Endothelial cell of umbilical vein (primary cell): ENCODE data around the gene SCLT1. TPM values are rescaled to one million over a fixed set of nuclear protein-coding genes. Genes with fewer than 3 reads are reported as not detected.

Experiments
- BruUV-seq: library from RNA; stranded (reverse); fragments of 400-500 nt; replicated peaks from 2 replicates; lab custom pipeline; 2021; lab: Mats Ljungman, UMichigan
- CTCF ChIA-PET: fragments of 300-600, 350-600 bp; sonication (Branson Sonifier 250); formaldehyde crosslinking; loops from one replicate; lab custom pipeline; 2021; ENCODE audit warnings: antibody characterized with exemption, inconsistent platforms; lab: Charles Lee
- POLR2A ChIA-PET: fragments of 300-600, 350-600 bp; sonication (Branson Sonifier 250); formaldehyde crosslinking; loops from one replicate; lab custom pipeline; 2021; ENCODE audit warnings: antibody characterized with exemption, inconsistent platforms; lab: Charles Lee
- DNase-seq: peaks from one replicate; pipeline ENCODE4 v3.0.0-alpha.2; 2011; ENCODE audit warnings: low read depth, low spot score
- FAIRE-seq: peaks from 2 replicates; lab custom pipeline; 2011; peaks lifted over from hg19 to GRCh38; lab: Jason Lieb, UNC
- H2AFZ ChIP-seq: 2 replicates; pipeline ENCODE4 v1.6.0; 2012; ENCODE audit warnings: low read depth, low read length, control low read depth, inconsistent platforms
- H3K27ac ChIP-seq: 2 replicates; pipeline ENCODE4 v1.5.1; 2011; ENCODE audit warnings: low read depth, mild to moderate bottlenecking, control low read depth, low read length, moderate library complexity; ENCODE audit not compliant: insufficient read depth
- H3K27me3 ChIP-seq, 2 experiments: 2 replicates each; pipeline versions ENCODE4 v1.6.0 to v1.6.1; 2011; ENCODE audit warnings: low read length in 2 of 2, mixed read lengths in 1 of 2; ENCODE audit not compliant: control insufficient read depth in 2 of 2, insufficient read depth in 2 of 2
- H3K36me3 ChIP-seq, 2 experiments: 2 replicates in 1 of 2; 3 replicates in 1 of 2; pipeline ENCODE4 v1.5.1; 2011; ENCODE audit warnings: low read length in 2 of 2, mild to moderate bottlenecking in 1 of 2, moderate library complexity in 1 of 2; ENCODE audit not compliant: control insufficient read depth in 2 of 2, insufficient read depth in 2 of 2; ENCODE audit errors: extremely low read depth in 1 of 2
- H3K4me1 ChIP-seq: 3 replicates; pipeline ENCODE4 v1.5.1; 2011; ENCODE audit warnings: mild to moderate bottlenecking, low read length; ENCODE audit not compliant: control insufficient read depth, insufficient read depth; ENCODE audit errors: extremely low read depth
- H3K4me2 ChIP-seq: 2 replicates; pipeline ENCODE4 v1.6.1; 2011; ENCODE audit warnings: low read length, control low read depth, mixed read lengths; ENCODE audit not compliant: insufficient read depth
- H3K4me3 ChIP-seq, 3 experiments: fragments of 200-600 bp in 1 of 3; sonication (generic), shearing (Covaris generic) in 1 of 3; replicated peaks in 1 of 3; 2 replicates each; pipeline ENCODE4 v1.5.1; 2011 to 2016; ENCODE audit warnings: control low read depth in 3 of 3, low read length in 3 of 3, mild to moderate bottlenecking in 2 of 3, inconsistent platforms in 1 of 3, low read depth in 1 of 3, moderate library complexity in 1 of 3; ENCODE audit not compliant: insufficient read depth in 1 of 3
- H3K79me2 ChIP-seq: 2 replicates; pipeline ENCODE4 v1.6.0; 2012; ENCODE audit warnings: low read length, inconsistent platforms; ENCODE audit not compliant: control insufficient read depth, insufficient read depth
- H3K9ac ChIP-seq: replicated peaks from 2 replicates; pipeline ENCODE3; 2011; ENCODE audit warnings: low read length, control low read depth; ENCODE audit not compliant: insufficient read depth; ENCODE audit errors: extremely low read depth
- H3K9me1 ChIP-seq: replicated peaks from 3 replicates; pipeline ENCODE4 v1.6.0; 2011; ENCODE audit warnings: mild to moderate bottlenecking, low read length; ENCODE audit not compliant: control insufficient read depth, insufficient read depth; ENCODE audit errors: extremely low read depth
- H3K9me3 ChIP-seq: replicated peaks from 2 replicates; pipeline ENCODE4 v1.5.1; 2012; ENCODE audit warnings: low read length, inconsistent platforms; ENCODE audit not compliant: control insufficient read depth, insufficient read depth
- H4K20me1 ChIP-seq: replicated peaks from 2 replicates; pipeline ENCODE3; 2011; ENCODE audit warnings: mild to moderate bottlenecking, low read length; ENCODE audit not compliant: control insufficient read depth, insufficient read depth; ENCODE audit errors: extremely low read depth
- EZH2 ChIP-seq: IDR thresholded peaks from 2 replicates; pipeline ENCODE4 v1.6.1; 2012; ENCODE audit warnings: borderline replicate concordance, low read depth, mild to moderate bottlenecking, moderate library complexity, low read length, inconsistent platforms; ENCODE audit not compliant: severe bottlenecking
- FOS ChIP-seq: IDR thresholded peaks from 2 replicates; pipeline ENCODE4 v1.6.1; 2011; ENCODE audit warnings: mild to moderate bottlenecking, low read length, moderate library complexity, borderline replicate concordance; ENCODE audit not compliant: insufficient read depth
- GATA2 ChIP-seq: IDR thresholded peaks from 2 replicates; pipeline ENCODE4 v1.7.0; 2011; ENCODE audit warnings: low read depth, mild to moderate bottlenecking, moderate library complexity, mixed read lengths, low read length; ENCODE audit not compliant: insufficient read length, insufficient read depth
- JUN ChIP-seq: IDR thresholded peaks from 2 replicates; pipeline ENCODE4 v1.6.1; 2011; ENCODE audit warnings: borderline replicate concordance, low read depth; ENCODE audit not compliant: insufficient read length, insufficient read depth
- MYC ChIP-seq: IDR thresholded peaks from one replicate; pipeline ENCODE4 v1.6.1; 2011; ENCODE audit warnings: mild to moderate bottlenecking, low read depth, low read length
- POLR2A ChIP-seq: IDR thresholded peaks from 2 replicates; pipeline ENCODE4 v1.6.1; 2012; ENCODE audit warnings: low read depth, mild to moderate bottlenecking, control low read depth, low read length
- POLR2AphosphoS5 ChIP-seq: IDR thresholded peaks from 2 replicates; pipeline ENCODE4 v1.6.1; 2012; ENCODE audit warnings: low read depth, mild to moderate bottlenecking, control low read depth, low read length, moderate library complexity; ENCODE audit not compliant: insufficient read depth
- dilution Hi-C: fragments of 300-500 bp; cut with MboI; formaldehyde crosslinking; loops from one replicate; pipeline ENCODE4 v1.15.0; 2019; ENCODE audit warnings: low sequenced_read_pairs; ENCODE audit not compliant: extremely low pct_ligation_motif_present
- intact Hi-C: fragments of 100-400 bp; cut with micrococcal nuclease; formaldehyde crosslinking; loops from one replicate; pipeline ENCODE4 v1.10.0; 2022
- polyA plus RNA-seq, 4 experiments: library from polyadenylated mRNA; depleted of rRNA in 3 of 4; stranded (reverse) in 3 of 4; unstranded in 1 of 4; fragments of >200 nt; gene quantifications; 2 replicates each; pipeline versions ENCODE4 v1.2.1 to v1.2.3, GENCODE V29; 2011 to 2012; ENCODE audit warnings: missing spikeins in 1 of 4
- total RNA-seq: library from RNA; stranded (reverse); gene quantifications from 2 replicates; pipeline ENCODE4 v1.2.3, GENCODE V29; 2021
- TF ChIP-seq, protein P1 (sequence below): IDR thresholded peaks from 2 replicates; pipeline ENCODE4 v1.6.1; 2011; ENCODE audit not compliant: insufficient read depth, insufficient read length
- TF ChIP-seq, protein P2 (sequence below), 2 donors: IDR thresholded peaks; 1 replicate in 1 of 2; 2 replicates in 1 of 2; pipeline ENCODE4 v1.5.1; 2011; ENCODE audit warnings: low read length in 2 of 2, mild to moderate bottlenecking in 2 of 2, moderate library complexity in 2 of 2, control low read depth in 1 of 2, inconsistent platforms in 1 of 2, low read depth in 1 of 2; ENCODE audit not compliant: insufficient read depth in 1 of 2; ENCODE audit errors: extremely low read depth in 1 of 2

The SCLT1 gene
- total and polyA plus RNA-seq, 2 donors (not counting 3 experiments of a cell fraction or from before 2014, with no cell fraction given), result 3.2 to 14.0 TPM

DNA sequence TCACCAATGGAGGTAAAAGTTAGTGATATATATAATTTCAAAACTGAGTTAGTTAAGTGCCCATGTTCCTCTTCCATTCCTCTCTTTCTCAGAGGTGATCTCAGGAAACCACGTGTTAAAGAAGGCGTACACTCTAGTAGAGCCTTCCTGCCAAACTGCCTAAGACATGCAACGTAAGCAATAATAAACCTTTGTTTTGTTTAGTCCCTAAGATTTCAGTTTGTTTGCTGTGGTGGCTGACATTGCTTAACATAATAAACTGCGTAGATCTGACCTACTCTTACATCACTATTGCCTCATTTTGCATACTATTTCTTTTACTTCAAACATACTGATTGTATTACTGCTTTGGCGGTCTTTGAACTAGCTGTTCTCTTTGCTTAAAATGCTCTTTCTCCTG, 184.6 kb downstream of the SCLT1 start:
- intact Hi-C loops, result no loop called here
- no peak for FAIRE-seq

DNA sequence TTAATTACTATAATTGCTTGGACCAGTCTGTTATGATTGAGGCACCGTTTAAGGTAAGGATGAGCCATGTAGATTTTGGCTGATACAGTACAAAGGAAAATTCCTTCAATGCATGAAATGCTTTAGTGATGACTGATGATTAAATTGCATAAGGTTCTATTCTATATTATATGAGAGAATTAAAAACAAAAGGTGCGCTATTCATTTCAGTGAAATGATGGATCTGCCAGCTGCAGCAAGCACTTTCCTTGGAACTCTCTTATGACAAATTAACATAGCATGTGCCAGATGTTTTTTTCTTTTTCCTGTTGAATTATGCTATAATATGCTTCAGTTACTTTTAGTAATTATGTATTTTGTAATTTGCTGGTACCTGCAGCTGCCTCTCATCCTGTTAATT, 185.4 kb downstream of the SCLT1 start:
- Histone ChIP-seq H3K4me3 (no peak overlapping the region), H3K9me1 (no peaks in the 10 kb centered on the region), H3K79me2 (no peaks in the 10 kb centered on the region), H3K36me3 (no peaks in the 10 kb centered on the region), H3K27ac (no peak overlapping the region), H3K4me1 (no peaks in the 10 kb centered on the region), H3K9ac (no peak overlapping the region), H4K20me1 (no peaks in the 10 kb centered on the region), H3K4me2 (no peak overlapping the region), H2AFZ (no peak overlapping the region), H3K27me3 (no peaks in the 10 kb centered on the region), H3K9me3 (no peaks in the 10 kb centered on the region)
- no peak for FAIRE-seq
- ChIA-PET POLR2A (no interaction called here), CTCF (no interaction called here)
- TF ChIP-seq MYC, result no peak
- TF ChIP-seq POLR2A, result no peak
- no peak for TF ChIP-seq GATA2
- TF ChIP-seq EZH2, result no peak
- TF ChIP-seq, protein P1, sequence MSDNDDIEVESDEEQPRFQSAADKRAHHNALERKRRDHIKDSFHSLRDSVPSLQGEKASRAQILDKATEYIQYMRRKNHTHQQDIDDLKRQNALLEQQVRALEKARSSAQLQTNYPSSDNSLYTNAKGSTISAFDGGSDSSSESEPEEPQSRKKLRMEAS, result no peak
- no peak for TF ChIP-seq POLR2AphosphoS5
- no peak for TF ChIP-seq JUN
- TF ChIP-seq, protein P2, sequence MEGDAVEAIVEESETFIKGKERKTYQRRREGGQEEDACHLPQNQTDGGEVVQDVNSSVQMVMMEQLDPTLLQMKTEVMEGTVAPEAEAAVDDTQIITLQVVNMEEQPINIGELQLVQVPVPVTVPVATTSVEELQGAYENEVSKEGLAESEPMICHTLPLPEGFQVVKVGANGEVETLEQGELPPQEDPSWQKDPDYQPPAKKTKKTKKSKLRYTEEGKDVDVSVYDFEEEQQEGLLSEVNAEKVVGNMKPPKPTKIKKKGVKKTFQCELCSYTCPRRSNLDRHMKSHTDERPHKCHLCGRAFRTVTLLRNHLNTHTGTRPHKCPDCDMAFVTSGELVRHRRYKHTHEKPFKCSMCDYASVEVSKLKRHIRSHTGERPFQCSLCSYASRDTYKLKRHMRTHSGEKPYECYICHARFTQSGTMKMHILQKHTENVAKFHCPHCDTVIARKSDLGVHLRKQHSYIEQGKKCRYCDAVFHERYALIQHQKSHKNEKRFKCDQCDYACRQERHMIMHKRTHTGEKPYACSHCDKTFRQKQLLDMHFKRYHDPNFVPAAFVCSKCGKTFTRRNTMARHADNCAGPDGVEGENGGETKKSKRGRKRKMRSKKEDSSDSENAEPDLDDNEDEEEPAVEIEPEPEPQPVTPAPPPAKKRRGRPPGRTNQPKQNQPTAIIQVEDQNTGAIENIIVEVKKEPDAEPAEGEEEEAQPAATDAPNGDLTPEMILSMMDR (IDR thresholded peaks at IDR 0.05; ENCODE audit: extremely low read depth in 1 of 2, insufficient read depth in 1 of 2, low read depth in 1 of 2, low read length in 2 of 2), result no peak
- TF ChIP-seq FOS, result no peak
- DNase-seq, result no peak
- intact Hi-C loops (no loop called here), dilution Hi-C loops (no loop called here)
- BruUV-seq, result no TSS peak

More for the DNA sequence above, 184.6 kb downstream of the SCLT1 start:
- ChIA-PET CTCF (no interaction called here), POLR2A (no interaction called here)
- Histone ChIP-seq H3K4me1 (no peaks in the 10 kb centered on the region), H3K9ac (no peak overlapping the region), H3K4me3 (no peak overlapping the region), H2AFZ (no peak overlapping the region), H3K9me1 (no peaks in the 10 kb centered on the region), H3K27me3 (no peaks in the 10 kb centered on the region), H4K20me1 (no peaks in the 10 kb centered on the region), H3K79me2 (no peaks in the 10 kb centered on the region), H3K9me3 (no peaks in the 10 kb centered on the region), H3K4me2 (no peak overlapping the region), H3K36me3 (no peaks in the 10 kb centered on the region), H3K27ac (no peak overlapping the region)
- TF ChIP-seq POLR2A, result no peak
- TF ChIP-seq JUN, result no peak
- TF ChIP-seq EZH2, result no peak
- no peak for TF ChIP-seq GATA2
- TF ChIP-seq FOS, result no peak
- dilution Hi-C loops, result no loop called here
- DNase-seq, result no peak
- no TSS peak for BruUV-seq
